A673 (cell line): ENCODE measurements around the gene ATP2B3. TPM values are rescaled to one million over a fixed set of nuclear protein-coding genes. Genes with fewer than 3 reads are reported as not detected.

Experiments used
- BruUV-seq: library from RNA; stranded (reverse); fragments of 400-500 nt; replicated peaks from 2 replicates; lab custom pipeline; 2021; lab: Mats Ljungman, UMichigan
- CTCF ChIA-PET: fragments of 300-600 bp; sonication (Branson Sonifier 250); formaldehyde crosslinking; loops from one replicate; lab custom pipeline; 2022; ENCODE audit warnings: antibody characterized with exemption; lab: Charles Lee
- POLR2A ChIA-PET: fragments of 300-600 bp; sonication (Branson Sonifier 250); formaldehyde crosslinking; loops from one replicate; lab custom pipeline; 2022; ENCODE audit warnings: antibody characterized with exemption; ENCODE audit not compliant: low non-redundant PET; lab: Charles Lee
- DNase-seq: peaks from one replicate; pipeline ENCODE4 v3.0.0-alpha.2; 2015; ENCODE audit warnings: low spot score
- H3K27ac ChIP-seq: fragments of 200-600 bp; sonication (generic); 2 replicates; pipeline ENCODE4 v1.5.1; 2016; ENCODE audit warnings: mixed run types, low read depth, mild to moderate bottlenecking, mixed read lengths, antibody characterized with exemption, low read length; ENCODE audit not compliant: poor library complexity, severe bottlenecking
- H3K27me3 ChIP-seq: fragments of 200-600 bp; sonication (generic); replicated peaks from 2 replicates; pipeline ENCODE4 v1.6.1; 2017; ENCODE audit warnings: mixed run types, low read depth, mild to moderate bottlenecking, mixed read lengths, antibody characterized with exemption, low read length; ENCODE audit not compliant: insufficient read depth, poor library complexity
- H3K36me3 ChIP-seq: fragments of 200-600 bp; sonication (generic); 2 replicates; pipeline ENCODE4 v1.6.1; 2016; ENCODE audit warnings: mixed run types, mild to moderate bottlenecking, mixed read lengths, antibody characterized with exemption, low read length; ENCODE audit not compliant: insufficient read depth, poor library complexity, severe bottlenecking
- H3K4me1 ChIP-seq: fragments of 200-600 bp; sonication (generic); 2 replicates; pipeline ENCODE4 v1.6.1; 2017; ENCODE audit warnings: mixed run types, mild to moderate bottlenecking, mixed read lengths, antibody characterized with exemption, low read length; ENCODE audit not compliant: insufficient read depth, poor library complexity, severe bottlenecking
- H3K4me3 ChIP-seq: fragments of 200-600 bp; sonication (generic); 2 replicates; pipeline ENCODE4 v1.5.1; 2016; ENCODE audit warnings: low read depth, mixed run types, mild to moderate bottlenecking, mixed read lengths, low read length; ENCODE audit not compliant: poor library complexity, severe bottlenecking
- H3K9me3 ChIP-seq: fragments of 200-600 bp; sonication (generic); 2 replicates; pipeline ENCODE4 v1.6.1; 2016; ENCODE audit warnings: mixed run types, low read depth, mild to moderate bottlenecking, mixed read lengths, antibody characterized with exemption, low read length; ENCODE audit not compliant: poor library complexity, severe bottlenecking
- EZH2 ChIP-seq: fragments of 200-600 bp; sonication (generic); IDR thresholded peaks from 2 replicates; pipeline ENCODE4 v1.6.1; 2017; ENCODE audit warnings: borderline replicate concordance, low read depth, mild to moderate bottlenecking, mixed read lengths, antibody characterized with exemption, low read length; ENCODE audit not compliant: poor library complexity, severe bottlenecking
- intact Hi-C: fragments of 100-400 bp; cut with micrococcal nuclease; formaldehyde crosslinking; loops from one replicate; pipeline ENCODE4 v1.10.0; 2022; ENCODE audit not compliant: unreplicated experiment
- total RNA-seq: library from RNA; stranded (reverse); gene quantifications from 2 replicates; pipeline ENCODE4 v1.2.3, GENCODE V29; 2021
- TF ChIP-seq, protein P1 (sequence below): fragments of 300-800, 200-600 bp; sonication (generic); conservative IDR thresholded peaks from 2 replicates; pipeline ENCODE4 v1.5.1; 2017; ENCODE audit warnings: low read depth, mild to moderate bottlenecking, antibody characterized with exemption, low read length, moderate library complexity, mixed read lengths

ATP2B3 gene
- total RNA-seq, 1 experiment from 2014 or later: 0.11 TPM

DNA sequence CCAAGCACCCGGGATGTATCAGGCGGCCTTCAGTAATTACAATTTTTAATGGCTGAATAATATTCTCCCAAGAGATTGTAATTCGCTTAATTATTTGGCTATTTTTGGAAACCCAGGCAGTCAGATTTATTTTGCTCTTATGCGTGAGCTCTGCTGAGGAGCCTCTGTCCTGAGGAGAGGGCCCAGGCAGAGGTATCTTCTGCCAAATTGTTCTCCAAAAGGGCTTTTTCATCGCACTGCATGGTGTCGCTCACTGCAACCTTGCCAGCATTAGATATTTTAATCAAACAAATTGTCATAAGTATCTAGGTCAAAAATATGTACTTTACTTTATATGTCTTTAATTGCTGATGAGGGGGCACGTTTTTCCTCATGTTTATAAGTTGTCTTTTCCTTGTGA lies 5.8 kb downstream of the ATP2B3 start:
- H3K4me3 ChIP-seq: no peak overlapping the region
- ChIA-PET CTCF (no interaction called here), POLR2A (no interaction called here)
- no peaks in the 10 kb centered on the region for H3K9me3 ChIP-seq
- H3K4me1 ChIP-seq: peaks cover 10% of the 10 kb centered on the region
- H3K27me3 ChIP-seq: peaks cover 8% of the 10 kb centered on the region
- no peak for DNase-seq
- H3K36me3 ChIP-seq: no peaks in the 10 kb centered on the region
- no peak overlapping the region for H3K27ac ChIP-seq
- no TSS peak for BruUV-seq
- TF ChIP-seq, protein P1, sequence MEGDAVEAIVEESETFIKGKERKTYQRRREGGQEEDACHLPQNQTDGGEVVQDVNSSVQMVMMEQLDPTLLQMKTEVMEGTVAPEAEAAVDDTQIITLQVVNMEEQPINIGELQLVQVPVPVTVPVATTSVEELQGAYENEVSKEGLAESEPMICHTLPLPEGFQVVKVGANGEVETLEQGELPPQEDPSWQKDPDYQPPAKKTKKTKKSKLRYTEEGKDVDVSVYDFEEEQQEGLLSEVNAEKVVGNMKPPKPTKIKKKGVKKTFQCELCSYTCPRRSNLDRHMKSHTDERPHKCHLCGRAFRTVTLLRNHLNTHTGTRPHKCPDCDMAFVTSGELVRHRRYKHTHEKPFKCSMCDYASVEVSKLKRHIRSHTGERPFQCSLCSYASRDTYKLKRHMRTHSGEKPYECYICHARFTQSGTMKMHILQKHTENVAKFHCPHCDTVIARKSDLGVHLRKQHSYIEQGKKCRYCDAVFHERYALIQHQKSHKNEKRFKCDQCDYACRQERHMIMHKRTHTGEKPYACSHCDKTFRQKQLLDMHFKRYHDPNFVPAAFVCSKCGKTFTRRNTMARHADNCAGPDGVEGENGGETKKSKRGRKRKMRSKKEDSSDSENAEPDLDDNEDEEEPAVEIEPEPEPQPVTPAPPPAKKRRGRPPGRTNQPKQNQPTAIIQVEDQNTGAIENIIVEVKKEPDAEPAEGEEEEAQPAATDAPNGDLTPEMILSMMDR: no peak
- TF ChIP-seq EZH2: no peak
- intact Hi-C loops: no loop called here

DNA sequence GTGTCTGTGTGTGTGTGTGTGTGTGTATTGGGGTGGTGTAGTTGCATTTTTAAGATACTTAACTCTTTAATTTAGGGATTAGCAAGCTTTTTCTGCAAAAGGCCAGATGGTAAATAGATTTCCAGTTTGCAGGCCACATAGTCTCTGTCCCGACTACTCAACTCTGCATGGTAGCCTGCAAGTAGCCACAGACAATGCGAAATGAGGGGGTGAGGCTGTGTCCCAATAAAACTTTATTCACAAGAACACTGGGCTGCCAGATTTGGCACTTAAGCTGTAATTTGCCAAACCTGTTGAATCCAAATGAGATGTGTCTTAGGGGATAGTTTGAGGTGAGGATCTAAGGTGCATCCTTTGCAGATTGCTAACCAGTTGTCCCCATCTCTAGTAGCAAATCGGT lies 6.8 kb downstream of the ATP2B3 start:
- POLR2A ChIA-PET: no interaction called here
- TF ChIP-seq, protein P1: no peak
- no peak for TF ChIP-seq EZH2
- intact Hi-C loops: no loop called here
- no peaks in the 10 kb centered on the region for H3K9me3 ChIP-seq
- no TSS peak for BruUV-seq
- no peak overlapping the region for H3K27ac ChIP-seq
- no peaks in the 10 kb centered on the region for H3K27me3 ChIP-seq
- DNase-seq: no peak
- no peak overlapping the region for H3K4me3 ChIP-seq
- H3K36me3 ChIP-seq: no peaks in the 10 kb centered on the region
- peaks cover 10% of the 10 kb centered on the region for H3K4me1 ChIP-seq
- CTCF ChIA-PET: no interaction called here

DNA sequence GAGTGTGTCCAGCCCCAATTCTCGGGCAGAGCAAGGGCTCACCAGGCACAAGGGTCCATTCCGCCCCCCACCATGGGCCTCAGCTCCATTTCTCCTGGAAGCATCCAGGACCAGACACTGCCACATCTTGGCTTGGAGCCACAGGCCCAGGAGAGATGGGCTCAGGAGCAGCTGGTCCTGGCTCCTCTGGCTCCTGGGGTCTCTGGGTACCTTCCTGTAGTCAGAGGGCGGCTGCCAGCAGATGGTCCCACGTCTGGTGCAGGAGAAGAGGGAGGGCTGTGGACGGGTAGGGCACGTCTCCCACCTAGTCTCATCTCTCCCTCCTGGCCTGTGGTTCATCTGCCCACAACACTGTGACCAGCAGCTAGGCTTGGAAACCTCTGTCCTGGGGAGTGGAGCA lies 8.0 kb downstream of the ATP2B3 start:
- ChIA-PET POLR2A (no interaction called here), CTCF (no interaction called here)
- Histone ChIP-seq H3K27ac (no peak overlapping the region), H3K4me1 (peaks cover 10% of the 10 kb centered on the region), H3K4me3 (no peak overlapping the region), H3K36me3 (no peaks in the 10 kb centered on the region), H3K27me3 (no peaks in the 10 kb centered on the region), H3K9me3 (no peaks in the 10 kb centered on the region)
- intact Hi-C loops: no loop called here
- DNase-seq: no peak
- TF ChIP-seq EZH2: no peak
- TF ChIP-seq, protein P1: no peak
- no TSS peak for BruUV-seq
